DND-41 (cell line): Measurements from ENCODE around the gene STK11.

ENCODE experiments used
- ATAC-seq: fragments of 200-7000 bp; cut with Tn5 transposase; 3 replicates; pipeline ENCODE4 v1.9.1; 2021; ENCODE audit warnings: low read depth; ENCODE audit not compliant: insufficient read depth
- DNase-seq: peaks from one replicate; pipeline ENCODE4 v3.0.0-alpha.2; 2020
- H2AFZ ChIP-seq: 2 replicates; pipeline ENCODE4 v1.6.0; 2012; ENCODE audit warnings: low read depth, low read length
- H3K27ac ChIP-seq: 2 replicates; pipeline ENCODE4 v1.5.1; 2012; ENCODE audit warnings: low read length, inconsistent platforms
- H3K27me3 ChIP-seq: fragments of 200-600 bp; sonication (generic); 2 replicates; pipeline ENCODE4 v1.6.0; 2012; ENCODE audit warnings: low read length, mild to moderate bottlenecking, inconsistent platforms; ENCODE audit not compliant: insufficient read depth, poor library complexity
- H3K36me3 ChIP-seq: 2 replicates; pipeline ENCODE4 v1.5.1; 2012; ENCODE audit warnings: low read length, inconsistent platforms; ENCODE audit not compliant: insufficient read depth
- H3K4me1 ChIP-seq: 2 replicates; pipeline ENCODE4 v1.5.1; 2012; ENCODE audit warnings: mild to moderate bottlenecking, low read length; ENCODE audit not compliant: insufficient read depth
- H3K4me2 ChIP-seq: 2 replicates; pipeline ENCODE4 v1.6.0; 2012; ENCODE audit warnings: mild to moderate bottlenecking, moderate library complexity, low read length, inconsistent platforms; ENCODE audit not compliant: insufficient read depth
- H3K4me3 ChIP-seq, 2 experiments: fragments of 200-600 bp in 1 of 2; shearing (Covaris generic) in 1 of 2; 2 replicates each; pipeline ENCODE4 v1.5.1; 2012 to 2016; ENCODE audit warnings: inconsistent platforms in 2 of 2, low read length in 2 of 2, mild to moderate bottlenecking in 2 of 2, low read depth in 1 of 2, moderate library complexity in 1 of 2
- H3K79me2 ChIP-seq: 2 replicates; pipeline ENCODE4 v1.6.0; 2012; ENCODE audit warnings: low read length, inconsistent platforms; ENCODE audit not compliant: insufficient read depth
- H3K9ac ChIP-seq: 2 replicates; pipeline ENCODE4 v1.6.0; 2012; ENCODE audit warnings: low read depth, mild to moderate bottlenecking, inconsistent platforms, low read length, moderate library complexity
- H3K9me3 ChIP-seq: 2 replicates; pipeline ENCODE4 v1.5.1; 2012; ENCODE audit warnings: low read length, moderate library complexity, mild to moderate bottlenecking, inconsistent platforms; ENCODE audit not compliant: insufficient read depth, severe bottlenecking
- H4K20me1 ChIP-seq: 2 replicates; pipeline ENCODE4 v1.6.0; 2012; ENCODE audit warnings: low read length; ENCODE audit not compliant: insufficient read depth
- CTCF ChIP-seq: IDR thresholded peaks from 2 replicates; pipeline ENCODE4 v1.5.1; 2012; ENCODE audit warnings: borderline replicate concordance, low read length, moderate library complexity, mild to moderate bottlenecking; ENCODE audit not compliant: poor library complexity, severe bottlenecking; ENCODE audit errors: extremely low read depth
- EZH2 ChIP-seq: IDR thresholded peaks from 3 replicates; pipeline ENCODE4 v1.6.1; 2012; ENCODE audit warnings: borderline replicate concordance, low read depth, mild to moderate bottlenecking, moderate library complexity, low read length, inconsistent platforms; ENCODE audit not compliant: severe bottlenecking

STK11 gene

GRCh38 chr19:1156830-1157615 lies 48.6 kb upstream of the STK11 start:
- DNase-seq (no peak), ATAC-seq (no peak)
- Histone ChIP-seq H3K4me3 (no peak overlapping the region), H3K9ac (no peak overlapping the region), H3K27ac (no peak overlapping the region), H3K27me3 (no peaks in the 10 kb centered on the region), H3K79me2 (peaks cover 33% of the 10 kb centered on the region), H3K4me2 (no peak overlapping the region), H3K4me1 (no peaks in the 10 kb centered on the region), H4K20me1 (peaks cover 28% of the 10 kb centered on the region), H3K9me3 (no peaks in the 10 kb centered on the region), H2AFZ (no peak overlapping the region), H3K36me3 (peaks cover 17% of the 10 kb centered on the region)
- TF ChIP-seq CTCF (no peak), EZH2 (no peak)

- Histone ChIP-seq H3K9me3 (no peaks in the 10 kb centered on the region), H2AFZ (no peak overlapping the region), H4K20me1 (peaks cover 34% of the 10 kb centered on the region), H3K4me2 (no peak overlapping the region), H3K9ac (no peak overlapping the region), H3K4me3 (no peak overlapping the region), H3K4me1 (no peaks in the 10 kb centered on the region), H3K27ac (no peak overlapping the region), H3K79me2 (peaks cover 42% of the 10 kb centered on the region), H3K36me3 (peaks cover 9% of the 10 kb centered on the region; the same call in 1 of the 2 replicates), H3K27me3 (no peaks in the 10 kb centered on the region)
- DNase-seq (no peak), ATAC-seq (no peak)
- no peak for TF ChIP-seq EZH2
- no peak for TF ChIP-seq CTCF
These were observed 47.4 kb upstream of the STK11 start for GRCh38 chr19:1157931-1158884.

- Histone ChIP-seq H3K27me3 (no peaks in the 10 kb centered on the region), H3K27ac (no peak overlapping the region), H3K9ac (no peak overlapping the region), H3K4me2 (no peak overlapping the region), H4K20me1 (peaks cover 40% of the 10 kb centered on the region), H3K36me3 (peaks cover 6% of the 10 kb centered on the region; the same call in 1 of the 2 replicates), H3K79me2 (peaks cover 44% of the 10 kb centered on the region), H2AFZ (no peak overlapping the region), H3K9me3 (no peaks in the 10 kb centered on the region), H3K4me3 (no peak overlapping the region), H3K4me1 (no peaks in the 10 kb centered on the region)
- ATAC-seq (no peak), DNase-seq (no peak)
- TF ChIP-seq EZH2 (no peak), CTCF (no peak)
These were observed 46.6 kb upstream of the STK11 start for GRCh38 chr19:1158885-1159448.
